Measurements from ENCODE around the gene AMY1B.
"Not testable (repeated sequence)": the region's sequence is repeated elsewhere in the genome, so short reads cannot be mapped to it uniquely, and the experiment has no call there.

- not testable (repeated sequence) for TF ChIP-seq EZH2 (IDR thresholded peaks at IDR 0.05; ENCODE audit: insufficient read depth, poor library complexity, severe bottlenecking); EZH2phosphoT487 (IDR thresholded peaks at IDR 0.05; ENCODE audit: insufficient read depth, low read depth)
Measured at GRCh38 chr1:103721473-103721872, 25.5 kb upstream of the AMY1B start.

Data from GM23248 (cell line).